Kidney tubule cell (primary cell): ENCODE measurements around the gene USE1.
A peak's percentile ranks its signal among the peaks of the same experiment; 100 is the strongest.

Experiments
- DNase-seq: peaks from one replicate; pipeline ENCODE4 v3.0.0-alpha.2; 2018; ENCODE audit warnings: low spot score

The USE1 gene

DNA sequence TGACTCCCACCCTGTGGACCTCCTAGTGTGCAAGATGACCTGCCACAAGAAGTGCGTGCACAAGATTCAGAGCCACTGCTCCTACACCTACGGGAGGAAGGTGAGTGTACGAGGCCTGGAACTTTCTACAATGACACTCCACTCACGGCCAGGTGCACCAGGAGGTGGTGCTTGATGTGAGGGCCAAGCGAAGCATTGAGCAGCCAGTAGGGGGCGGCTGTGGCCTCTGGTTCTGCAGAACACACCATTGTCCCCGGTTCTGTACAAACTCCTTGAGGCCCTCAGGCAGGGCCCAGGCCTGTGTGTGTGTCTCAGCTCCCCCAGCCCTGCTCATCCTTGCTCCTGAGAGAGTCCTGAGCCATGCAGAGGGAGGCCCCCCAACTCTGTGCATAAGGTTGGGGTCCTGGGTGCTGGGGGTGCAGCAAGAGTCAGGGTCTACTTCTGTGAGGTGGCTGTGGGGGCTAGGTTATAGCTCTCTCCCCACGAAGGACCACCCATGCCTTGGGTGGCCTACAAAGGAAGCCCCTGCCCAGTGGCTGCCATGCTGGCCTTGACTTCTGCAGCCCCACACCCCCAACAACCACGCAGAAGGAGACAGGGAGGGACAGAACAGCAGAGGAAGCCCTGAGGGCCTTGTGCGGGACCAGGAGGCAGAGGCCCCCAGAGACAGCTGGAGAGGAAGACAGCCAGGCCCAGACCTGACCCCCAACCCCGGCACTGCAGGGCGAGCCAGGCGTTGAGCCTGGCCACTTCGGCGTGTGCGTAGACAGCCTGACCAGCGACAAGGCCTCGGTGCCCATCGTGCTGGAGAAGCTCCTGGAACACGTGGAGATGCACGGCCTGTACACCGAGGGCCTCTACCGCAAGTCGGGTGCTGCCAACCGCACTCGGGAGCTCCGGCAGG, 9.7 kb upstream of the USE1 start:
- DNase-seq = peak; percentile 41

DNA sequence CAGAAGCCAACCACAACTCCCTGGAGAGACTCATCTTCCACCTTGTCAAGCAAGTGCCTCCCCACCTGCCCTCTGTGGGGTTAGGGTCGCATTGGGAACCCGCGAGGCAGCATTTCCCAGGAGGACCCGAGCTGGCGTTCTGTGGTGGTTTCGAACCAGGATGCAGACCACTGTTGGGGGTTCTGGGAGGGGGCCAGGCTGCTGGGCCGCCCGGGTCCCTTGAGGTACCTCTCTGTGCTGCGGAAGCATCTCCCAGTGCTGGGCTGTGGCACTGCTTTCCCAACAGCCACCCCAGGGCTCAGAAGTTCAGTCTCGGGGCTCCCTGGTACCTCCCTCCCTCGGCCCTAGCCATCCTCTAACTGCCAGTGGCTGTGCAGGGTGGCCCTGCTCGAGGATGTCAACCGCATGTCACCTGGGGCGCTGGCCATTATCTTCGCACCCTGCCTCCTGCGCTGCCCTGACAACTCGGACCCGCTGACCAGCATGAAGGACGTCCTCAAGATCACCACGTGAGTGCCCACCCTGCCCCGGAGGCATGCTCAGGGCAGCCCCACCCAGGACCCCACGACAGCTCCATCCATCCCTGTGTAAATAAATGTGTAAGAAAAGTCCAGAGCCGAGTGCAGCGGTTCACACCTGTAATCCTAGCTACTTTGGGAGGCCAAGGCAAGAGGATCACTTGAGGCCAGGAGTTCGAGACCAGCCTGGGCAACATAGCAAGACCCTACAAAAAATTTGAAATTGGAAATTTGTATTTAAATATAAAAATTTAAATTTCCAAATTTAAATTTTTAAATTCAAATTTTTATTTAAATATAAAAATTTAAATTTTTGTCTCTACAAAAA, 8.2 kb upstream of the USE1 start:
- DNase-seq = no peak

DNA sequence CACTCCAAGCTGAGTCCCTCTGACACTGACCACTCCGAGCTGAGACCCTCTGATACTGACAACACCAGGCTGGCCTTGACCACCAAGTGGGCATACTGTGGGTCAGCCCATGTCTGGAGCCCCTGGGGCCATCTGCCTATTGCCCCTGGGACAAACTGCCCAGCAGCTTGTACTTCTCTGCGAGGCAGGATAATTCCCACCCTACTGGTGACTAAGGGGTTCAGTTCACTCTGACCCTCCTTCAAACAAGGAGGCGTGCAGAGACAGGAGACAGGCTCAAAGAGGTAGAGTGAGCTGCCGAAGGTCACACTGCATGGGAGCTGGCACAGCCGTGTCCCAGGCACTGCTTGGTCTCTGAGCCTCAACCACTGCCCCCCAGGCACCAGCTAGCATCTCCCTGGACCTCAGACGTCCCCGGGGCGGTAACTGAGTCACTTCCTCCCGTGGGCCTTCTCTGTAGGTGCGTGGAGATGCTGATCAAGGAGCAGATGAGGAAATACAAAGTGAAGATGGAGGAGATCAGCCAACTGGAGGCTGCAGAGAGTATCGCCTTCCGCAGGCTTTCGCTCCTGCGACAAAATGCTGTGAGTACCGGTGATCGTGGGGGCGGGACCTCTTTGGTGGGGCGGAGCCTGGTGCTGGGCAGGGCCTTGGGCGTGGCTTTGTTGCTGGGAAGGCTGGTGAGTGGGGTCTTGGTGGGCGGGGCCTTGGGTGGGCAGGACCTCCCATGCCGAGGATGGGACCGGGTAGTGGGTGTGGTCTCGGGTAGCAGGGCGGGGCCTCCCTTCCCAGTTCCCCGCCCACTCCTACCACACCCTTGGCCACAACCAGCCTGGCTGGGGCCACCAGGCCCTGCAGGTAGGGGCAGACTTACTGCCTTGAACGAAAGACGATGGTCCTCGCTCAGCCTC, 5.8 kb upstream of the USE1 start:
- no peak for DNase-seq

DNA sequence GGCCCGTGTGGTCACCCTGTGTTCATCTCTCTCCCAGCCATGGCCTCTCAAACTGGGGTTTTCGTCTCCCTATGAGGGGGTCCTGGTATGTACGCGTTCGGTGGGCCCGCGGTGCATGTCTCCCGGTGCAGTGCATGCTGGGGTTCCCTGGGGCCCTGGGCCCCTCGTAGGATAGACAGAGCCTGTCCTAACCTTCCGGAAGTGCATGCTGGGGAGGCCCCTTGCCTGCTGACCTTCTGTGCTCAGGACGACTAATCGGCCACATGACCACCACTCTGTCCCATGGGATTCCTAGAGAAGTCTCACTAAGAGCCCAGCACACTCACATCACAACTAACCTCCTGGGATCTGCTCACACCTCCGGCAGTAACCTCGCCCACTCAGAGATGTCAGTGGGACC, 4.9 kb upstream of the USE1 start:
- no peak for DNase-seq

GRCh38 chr19:17211547-17212446, 3.4 kb upstream of the USE1 start:
- DNase-seq = no peak

- DNase-seq = no peak
Measured at GRCh38 chr19:17213334-17213733, 1.8 kb upstream of the USE1 start.

GRCh38 chr19:17214508-17215126, 540 bp upstream of the USE1 start:
- DNase-seq = peak; percentile 22

- no peak for DNase-seq
Measured at GRCh38 chr19:17216058-17216670, 1.0 kb downstream of the USE1 start.

DNA sequence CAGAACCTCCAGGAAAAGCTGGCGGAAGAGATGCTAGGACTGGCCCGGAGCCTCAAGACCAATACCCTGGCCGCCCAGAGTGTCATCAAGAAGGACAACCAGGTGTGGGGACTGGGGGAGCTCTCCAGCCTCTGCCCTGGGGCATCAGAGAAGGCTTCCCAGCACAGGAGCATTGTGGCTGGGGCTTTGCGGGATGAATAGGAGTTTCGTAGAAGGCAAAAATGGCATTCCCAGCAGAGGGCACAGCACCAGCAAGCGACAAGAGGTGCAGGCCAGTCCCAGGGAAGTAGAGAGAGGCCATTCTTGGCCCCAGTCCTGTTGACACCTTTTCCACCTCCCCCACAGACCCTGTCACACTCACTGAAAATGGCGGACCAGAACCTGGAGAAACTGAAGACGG, 4.1 kb downstream of the USE1 start:
- DNase-seq = no peak

GRCh38 chr19:17220207-17220758, 5.1 kb downstream of the USE1 start:
- DNase-seq = peak; percentile 46

DNA sequence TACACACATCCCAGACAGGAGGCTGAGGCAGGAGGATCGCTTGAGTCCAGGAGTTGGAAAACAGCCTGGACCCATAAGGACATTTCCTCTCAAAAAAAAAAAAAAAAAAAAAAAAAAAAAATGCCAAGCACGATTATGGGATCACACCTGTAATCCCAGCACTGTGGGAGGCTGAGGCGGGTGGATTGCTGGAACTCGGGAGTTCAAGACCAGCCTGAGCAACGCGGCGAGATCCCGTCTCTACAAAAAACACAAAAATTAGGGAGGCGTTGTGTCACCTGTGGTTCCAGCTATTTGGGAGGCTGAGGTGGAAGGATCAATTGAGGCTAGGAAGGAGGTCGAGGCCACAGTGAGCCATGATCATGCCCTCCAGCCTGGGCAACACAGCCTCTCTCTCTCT, 9.9 kb downstream of the USE1 start:
- no peak for DNase-seq

DNA sequence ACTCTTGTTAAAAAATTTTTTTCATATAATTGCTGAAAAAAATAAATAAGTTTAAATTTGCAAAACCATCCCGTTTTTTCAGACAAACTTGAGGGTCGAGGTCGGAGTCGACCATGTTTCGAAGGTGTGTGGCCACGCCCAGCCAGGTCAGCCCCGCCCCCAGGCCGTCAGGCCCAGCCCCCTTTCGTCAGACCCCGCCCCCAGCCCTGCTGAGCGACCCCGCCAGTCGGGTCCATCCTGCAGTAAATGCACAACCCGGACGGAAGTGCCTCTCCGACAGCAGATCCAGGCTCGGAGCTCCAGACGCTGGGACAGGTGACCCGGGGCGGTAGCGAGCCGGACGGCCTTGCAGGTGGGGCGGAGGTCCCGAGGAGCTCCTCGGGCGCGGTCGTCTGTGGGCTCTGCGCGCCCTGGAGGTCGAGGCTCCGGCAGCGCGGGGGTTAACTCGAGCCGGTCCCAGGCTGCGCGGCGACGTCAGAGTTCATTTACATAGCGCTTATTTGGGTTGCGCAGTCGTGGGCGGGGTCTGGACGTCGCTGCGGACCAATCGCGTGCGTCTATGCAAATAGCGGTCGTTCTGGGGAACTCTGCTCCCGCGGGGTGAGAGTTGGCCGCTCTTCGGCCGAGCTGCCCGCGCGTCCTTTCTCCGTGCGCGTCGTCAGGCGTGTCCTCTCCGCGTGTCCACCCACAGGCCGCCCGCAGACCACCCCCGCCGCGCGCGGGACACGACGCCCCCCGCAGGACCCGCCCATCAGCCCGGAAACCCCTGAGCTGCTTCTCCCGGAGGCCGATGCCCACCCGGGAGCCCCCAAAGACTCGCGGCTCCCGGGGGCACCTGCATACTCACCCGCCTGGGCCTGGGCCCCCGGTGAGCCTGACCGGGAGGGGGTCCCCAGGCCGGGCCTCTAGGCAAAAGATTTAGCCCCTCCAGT, 11.1 kb downstream of the USE1 start, which contains the start of gene OCEL1:
TSS of gene OCEL1 (plus strand) at position 225 of the 932 bp plus-strand sequence. CDS start at position 247, 22 bp downstream.
- DNase-seq = peak; percentile 98

DNA sequence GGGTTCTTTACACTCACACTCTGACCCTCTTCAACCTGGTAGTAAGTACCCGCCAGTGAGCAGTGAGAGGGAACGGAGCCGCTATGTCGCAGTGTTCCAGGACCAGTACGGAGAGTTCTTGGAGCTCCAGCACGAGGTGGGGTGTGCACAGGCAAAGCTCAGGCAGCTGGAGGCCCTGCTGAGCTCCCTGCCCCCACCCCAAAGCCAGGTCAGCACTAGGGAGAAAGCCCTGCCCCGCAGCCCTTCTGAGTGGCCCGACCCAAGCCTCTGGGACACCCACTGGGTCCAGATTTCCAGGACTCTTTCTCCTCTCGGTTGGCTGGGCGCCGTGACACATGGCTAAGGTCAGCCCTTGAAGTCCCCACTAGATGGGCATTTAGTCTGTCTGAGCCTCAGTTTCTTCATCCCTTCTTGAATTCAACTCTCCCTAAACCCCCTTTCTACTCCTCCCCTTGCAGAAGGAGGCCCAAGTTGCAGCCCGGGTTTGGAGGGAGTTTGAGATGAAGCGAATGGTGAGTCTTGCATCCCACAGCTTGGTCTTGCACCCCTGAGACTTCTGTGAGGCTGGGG, 12.7 kb downstream of the USE1 start:
- DNase-seq = no peak

DNA sequence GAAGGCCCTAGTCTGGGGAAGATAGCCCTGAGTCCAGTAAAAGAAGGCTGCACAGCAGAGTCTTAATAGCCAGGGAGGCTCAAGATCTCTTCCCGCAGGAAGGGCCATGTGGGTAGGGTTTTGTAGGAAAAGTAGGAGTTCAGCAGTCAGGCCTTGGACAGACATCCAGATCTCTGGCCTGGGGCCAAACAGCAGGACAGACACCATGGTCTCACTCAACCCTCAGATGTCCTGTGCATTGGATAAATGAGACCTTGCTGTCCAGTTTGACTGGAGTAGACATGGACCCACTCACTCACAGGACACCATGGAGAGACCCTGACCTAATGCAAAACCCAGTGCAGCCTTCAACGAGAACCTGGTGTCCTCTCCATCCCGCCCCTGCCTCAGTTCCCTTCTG, 14.7 kb downstream of the USE1 start:
- DNase-seq = no peak

DNA sequence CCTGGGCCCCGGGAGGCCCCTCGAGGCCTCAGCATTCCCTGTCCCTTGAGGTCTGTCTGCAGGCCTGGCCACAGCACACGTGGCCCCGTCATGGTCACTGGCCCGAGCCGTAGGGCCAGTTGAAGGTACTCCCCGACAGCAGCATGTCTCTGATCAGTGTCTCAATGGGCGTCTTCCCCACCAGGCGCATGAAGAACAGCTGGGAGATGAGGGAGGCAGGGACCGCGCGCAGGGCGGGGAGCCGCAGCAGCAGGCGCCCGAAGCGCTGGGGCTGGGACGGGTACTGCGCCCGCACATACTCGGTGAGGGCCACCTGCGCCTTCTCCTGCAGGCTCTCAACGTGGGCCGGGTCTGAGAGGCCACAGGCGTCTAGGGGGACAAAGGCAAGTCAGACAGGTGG, 17.1 kb downstream of the USE1 start:
- DNase-seq = no peak

- DNase-seq = peak; percentile 41
Measured at GRCh38 chr19:17234911-17235299, 19.7 kb downstream of the USE1 start.

DNA sequence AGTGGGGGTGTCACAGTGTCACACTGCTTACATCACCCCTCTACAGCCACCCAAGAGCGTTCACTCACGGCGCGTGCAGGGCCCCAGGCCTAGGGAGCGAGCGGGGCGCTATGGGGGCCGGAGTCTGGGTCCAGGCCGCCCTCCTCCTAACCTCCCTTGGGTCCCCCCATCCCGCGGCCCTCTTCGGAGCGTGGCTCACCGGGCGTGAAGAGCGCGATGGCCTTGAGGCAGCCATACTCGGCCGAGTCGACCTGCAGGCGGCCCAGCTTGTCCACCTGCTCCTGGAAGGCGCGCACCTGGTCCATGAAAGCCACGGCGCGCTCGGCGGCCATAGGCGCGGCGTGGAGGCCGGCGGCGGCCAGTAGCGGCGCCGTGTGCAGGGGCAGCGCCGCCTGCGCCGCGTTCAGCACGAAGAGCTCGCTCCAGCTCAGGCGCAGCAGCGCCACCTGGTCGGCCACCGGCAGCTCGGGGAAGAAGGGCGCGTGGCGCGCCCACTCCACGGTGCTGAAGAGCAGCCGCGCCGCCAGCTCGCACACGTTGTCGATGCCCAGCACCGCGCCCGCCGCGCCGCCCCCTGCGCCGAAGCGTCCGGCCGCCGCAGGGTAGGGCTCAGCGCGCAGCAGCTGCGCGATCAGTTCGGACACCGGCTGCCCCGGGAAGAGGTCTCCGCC, 20.3 kb downstream of the USE1 start:
- peak; percentile 66 for DNase-seq
